Neural crest cell (in vitro differentiated cells): Measurements from ENCODE around the gene HDLBP. TPM values are rescaled to one million over a fixed set of nuclear protein-coding genes. Genes with fewer than 3 reads are reported as not detected.
"Not testable (repeated sequence)": the region's sequence is repeated elsewhere in the genome, so short reads cannot be mapped to it uniquely, and the experiment has no call there.

Experiments
- DNase-seq: peaks from one replicate; pipeline ENCODE4 v3.0.0; 2021; ENCODE audit warnings: low read depth, mixed read lengths, low spot score
- H3K27ac Mint-ChIP-seq: one replicate; pipeline ENCODE4 v1.8.0; 2021; ENCODE audit warnings: mild to moderate bottlenecking, mixed read lengths; ENCODE audit not compliant: unreplicated experiment
- H3K27me3 Mint-ChIP-seq: 2 replicates; pipeline ENCODE4 v1.8.0; 2021; ENCODE audit warnings: low read depth, mild to moderate bottlenecking, mixed read lengths
- H3K36me3 Mint-ChIP-seq: 2 replicates; pipeline ENCODE4 v1.8.0; 2021; ENCODE audit warnings: low read depth, mild to moderate bottlenecking, mixed read lengths
- H3K4me1 Mint-ChIP-seq: 2 replicates; pipeline ENCODE4 v1.8.0; 2021; ENCODE audit warnings: mixed read lengths
- H3K4me3 Mint-ChIP-seq: one replicate; pipeline ENCODE4 v1.8.0; 2021; ENCODE audit warnings: mild to moderate bottlenecking, mixed read lengths
- H3K9me3 Mint-ChIP-seq: 2 replicates; pipeline ENCODE4 v1.8.0; 2021; ENCODE audit warnings: mixed read lengths
- CTCF ChIP-seq: fragments of 200-600 bp; sonication (generic); conservative IDR thresholded peaks from 2 replicates; pipeline ENCODE4 v1.5.0; 2021; ENCODE audit warnings: antibody characterized with exemption, mild to moderate bottlenecking
- total RNA-seq: library from RNA; stranded (reverse); gene quantifications from 2 replicates; pipeline ENCODE4 v1.2.1, GENCODE V29; 2021

Gene HDLBP
- total RNA-seq, 1 donor from 2014 or later, result 333 TPM

GRCh38 chr2:241198381-241199279, 116.8 kb downstream of the HDLBP start:
- DNase-seq, result no peak
- Mint-ChIP-seq H3K9me3 (no peaks in the 10 kb centered on the region), H3K36me3 (no peaks in the 10 kb centered on the region), H3K27ac (no peak overlapping the region), H3K4me1 (peaks cover 4% of the 10 kb centered on the region), H3K4me3 (no peak overlapping the region), H3K27me3 (no peaks in the 10 kb centered on the region)
- no peak for TF ChIP-seq CTCF

- Mint-ChIP-seq H3K27me3 (no peaks in the 10 kb centered on the region), H3K9me3 (no peaks in the 10 kb centered on the region), H3K4me3 (no peak overlapping the region), H3K27ac (no peak overlapping the region), H3K4me1 (peaks cover 4% of the 10 kb centered on the region), H3K36me3 (no peaks in the 10 kb centered on the region)
- DNase-seq, result no peak
- no peak for TF ChIP-seq CTCF
Observed at GRCh38 chr2:241197947-241198346, 117.5 kb downstream of the HDLBP start.

GRCh38 chr2:241197246-241197645, 118.2 kb downstream of the HDLBP start:
- not testable (repeated sequence) for H3K36me3 Mint-ChIP-seq, H3K27ac Mint-ChIP-seq, DNase-seq, H3K4me3 Mint-ChIP-seq, H3K27me3 Mint-ChIP-seq, H3K9me3 Mint-ChIP-seq, H3K4me1 Mint-ChIP-seq

- Mint-ChIP-seq H3K27ac (no peak overlapping the region), H3K4me1 (peaks cover 4% of the 10 kb centered on the region), H3K9me3 (no peaks in the 10 kb centered on the region), H3K36me3 (no peaks in the 10 kb centered on the region), H3K27me3 (no peaks in the 10 kb centered on the region), H3K4me3 (no peak overlapping the region)
- TF ChIP-seq CTCF, result no peak
- DNase-seq, result no peak
Observed at GRCh38 chr2:241195506-241196130, 119.9 kb downstream of the HDLBP start.

GRCh38 chr2:241194811-241195210, 120.7 kb downstream of the HDLBP start:
- Mint-ChIP-seq H3K4me3 (no peak overlapping the region), H3K4me1 (peaks cover 4% of the 10 kb centered on the region), H3K36me3 (no peaks in the 10 kb centered on the region), H3K27ac (no peak overlapping the region), H3K27me3 (no peaks in the 10 kb centered on the region), H3K9me3 (no peaks in the 10 kb centered on the region)
- TF ChIP-seq CTCF, result no peak
- no peak for DNase-seq

- Mint-ChIP-seq H3K4me1 (peaks cover 4% of the 10 kb centered on the region), H3K27me3 (no peaks in the 10 kb centered on the region), H3K4me3 (no peak overlapping the region), H3K27ac (no peak overlapping the region), H3K36me3 (no peaks in the 10 kb centered on the region), H3K9me3 (no peaks in the 10 kb centered on the region)
- no peak for TF ChIP-seq CTCF
- no peak for DNase-seq
Observed at GRCh38 chr2:241193271-241193670, 122.2 kb downstream of the HDLBP start.
